NCI-H1417 (cell line): Measurements from ENCODE around the gene CEPT1.

Experiments
- DNase-seq, 3 experiments: peaks; one replicate each; lab custom pipeline; 2025; lab: John Stamatoyannopoulos, UW

Gene CEPT1

DNA sequence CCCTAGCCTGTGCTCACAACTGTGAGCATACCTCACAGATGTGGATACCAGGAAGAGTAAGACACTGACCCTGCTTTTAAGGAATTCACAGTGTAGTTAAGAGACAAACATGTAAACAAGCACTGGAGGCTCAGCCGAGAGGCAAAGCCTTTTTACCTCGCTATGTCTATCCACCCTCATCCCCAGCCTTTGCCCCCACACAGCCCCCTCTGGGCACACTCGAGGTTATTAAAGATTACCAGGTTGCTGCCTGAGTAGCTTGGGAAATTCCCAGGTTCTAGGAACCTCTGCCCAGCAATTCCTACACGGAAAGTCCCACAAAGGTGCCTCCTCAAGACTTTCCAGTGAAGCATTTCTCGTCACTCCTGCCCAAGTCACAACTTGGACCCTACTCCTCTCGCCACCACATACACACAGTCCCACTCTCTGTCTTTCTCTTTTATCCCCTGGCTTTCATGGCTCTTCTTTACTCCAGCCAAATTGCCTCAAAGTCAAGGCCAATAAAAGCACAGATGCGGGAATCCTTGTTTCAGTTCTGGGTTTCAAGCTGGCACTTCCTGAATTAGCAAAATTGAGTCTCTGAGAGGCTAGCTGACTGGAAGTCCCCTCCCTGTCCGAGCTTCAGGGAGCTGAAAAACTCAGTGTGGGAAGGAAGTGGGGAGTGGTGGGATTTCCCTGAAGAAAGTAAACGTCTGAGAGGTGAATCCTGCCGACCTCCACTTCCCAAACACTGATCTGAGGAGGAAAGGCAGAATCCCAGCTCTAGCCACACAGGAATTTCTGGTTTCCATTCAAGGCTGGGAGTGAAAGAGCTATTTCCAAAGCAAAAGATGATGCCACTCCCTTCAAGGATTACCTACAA, 52.9 kb downstream of the CEPT1 start:
- no peak for DNase-seq

DNA sequence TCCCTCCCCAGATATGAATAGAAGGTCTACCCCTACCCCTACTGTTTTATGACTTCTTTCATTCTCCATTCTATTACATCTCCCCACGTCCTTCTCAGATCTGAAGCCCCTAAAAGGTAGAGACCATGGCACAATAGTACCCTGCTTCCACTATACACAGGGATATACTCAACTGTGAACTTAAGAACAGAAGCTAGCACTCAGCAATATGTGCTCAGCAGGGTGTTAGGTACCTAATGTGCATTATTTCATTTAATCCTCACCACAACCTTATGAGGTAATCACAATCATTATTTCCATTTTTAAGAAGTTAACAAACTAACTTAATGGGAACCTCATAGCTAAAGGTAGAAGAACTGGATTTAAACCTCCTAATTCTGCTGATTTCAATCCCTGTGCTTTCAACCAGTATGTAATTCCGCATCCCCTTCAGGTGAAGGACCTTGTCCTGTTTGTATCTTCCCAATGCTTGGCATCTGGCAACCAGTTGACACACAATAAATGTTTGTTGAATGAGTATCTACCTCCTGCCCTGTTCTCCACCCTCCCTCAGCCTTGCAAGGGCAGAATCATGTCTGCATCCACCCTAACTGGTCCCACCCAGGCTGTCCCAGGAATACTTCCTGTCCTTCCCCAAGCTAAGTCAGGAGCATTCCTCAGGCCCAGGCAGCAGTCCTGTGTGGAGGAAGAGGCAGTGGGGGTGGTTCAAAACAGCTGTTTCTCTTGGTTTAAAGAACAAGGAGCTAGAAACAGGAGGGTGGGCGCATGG, 53.9 kb downstream of the CEPT1 start:
- no peak for DNase-seq

DNA sequence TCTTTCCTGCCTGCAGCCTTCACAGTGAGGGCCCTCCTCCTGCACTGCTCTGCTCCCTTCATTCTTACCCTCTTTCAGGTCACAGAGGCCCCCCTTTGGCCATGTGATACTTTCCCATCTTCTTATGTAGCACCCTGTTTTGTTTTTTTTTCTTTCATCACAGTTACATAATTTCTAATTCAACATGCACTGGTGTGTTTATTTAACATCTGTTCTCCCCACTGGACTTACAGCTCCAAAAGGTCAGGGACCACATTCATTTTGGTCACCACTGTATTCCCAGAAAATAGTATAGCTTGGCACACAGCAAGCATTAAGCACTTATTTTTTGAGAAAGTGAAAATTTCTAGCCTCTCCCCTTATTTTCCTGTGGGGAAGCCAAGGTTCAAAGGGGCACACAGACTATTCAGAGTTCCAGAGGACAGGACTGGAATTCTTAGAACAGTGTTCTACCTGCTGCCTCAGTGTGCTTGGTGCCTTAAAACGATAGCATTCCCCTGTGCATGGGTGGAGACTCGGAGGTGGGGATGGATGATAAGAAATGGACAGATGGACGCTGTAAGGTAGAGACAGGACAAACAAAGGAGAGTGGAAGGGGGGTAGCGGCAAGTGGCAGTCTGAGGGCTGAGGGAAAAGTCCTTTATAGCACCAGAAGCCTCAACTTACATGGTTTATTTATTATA, 55.1 kb downstream of the CEPT1 start:
- DNase-seq: no peak

DNA sequence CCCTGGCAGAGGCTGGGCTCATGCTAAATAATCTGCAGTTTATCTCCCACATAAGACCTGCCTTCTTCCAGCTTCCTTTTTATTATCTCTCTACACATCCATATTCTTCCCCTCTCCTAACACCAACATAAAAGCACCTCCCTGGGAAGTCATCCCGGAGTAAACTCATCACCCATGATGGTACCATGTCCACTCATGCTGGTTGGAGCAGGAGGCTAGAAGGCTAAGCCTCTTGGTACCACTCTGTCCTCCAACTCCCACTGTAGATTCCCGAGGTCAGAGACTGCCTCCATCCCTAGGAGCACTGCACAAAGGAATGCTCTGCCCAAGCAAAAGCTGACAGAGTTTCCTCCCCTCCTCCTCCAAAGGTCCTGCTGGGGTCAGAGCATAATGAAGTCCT, 56.2 kb downstream of the CEPT1 start:
- no peak for DNase-seq

DNA sequence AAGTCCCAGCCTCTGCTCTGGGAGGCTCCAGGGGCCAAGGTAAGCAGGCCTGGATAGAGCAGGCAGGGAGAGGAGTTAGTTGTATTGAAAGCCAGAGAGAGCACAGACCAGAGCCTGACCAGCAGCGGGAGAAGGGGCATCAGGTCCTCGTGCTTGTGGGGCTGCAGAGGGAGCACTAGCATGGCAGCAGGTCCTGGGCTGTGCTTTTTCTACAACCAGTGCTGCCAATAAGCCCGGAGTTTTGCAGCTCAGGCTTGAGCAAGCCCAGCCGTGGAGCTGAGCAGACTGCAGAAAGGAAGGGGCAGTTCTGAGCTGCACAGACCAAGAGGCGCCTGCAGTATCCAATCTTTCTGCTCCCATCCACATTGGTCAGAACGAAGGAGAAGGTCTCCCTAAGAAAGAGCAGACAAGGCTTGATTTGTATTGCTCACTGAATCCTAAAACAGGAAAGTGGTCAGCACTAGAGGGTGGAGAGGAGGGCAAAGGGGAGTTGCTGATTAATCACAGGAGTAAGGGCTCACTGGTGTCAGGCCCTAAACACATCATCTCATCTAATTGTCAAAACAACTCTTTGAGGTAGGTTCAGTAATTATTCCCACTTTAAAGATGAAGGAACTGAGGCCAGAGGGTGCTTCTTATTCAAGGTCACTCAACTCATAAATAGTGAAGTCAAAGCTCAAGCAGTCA, 57.7 kb downstream of the CEPT1 start:
- no peak for DNase-seq

DNA sequence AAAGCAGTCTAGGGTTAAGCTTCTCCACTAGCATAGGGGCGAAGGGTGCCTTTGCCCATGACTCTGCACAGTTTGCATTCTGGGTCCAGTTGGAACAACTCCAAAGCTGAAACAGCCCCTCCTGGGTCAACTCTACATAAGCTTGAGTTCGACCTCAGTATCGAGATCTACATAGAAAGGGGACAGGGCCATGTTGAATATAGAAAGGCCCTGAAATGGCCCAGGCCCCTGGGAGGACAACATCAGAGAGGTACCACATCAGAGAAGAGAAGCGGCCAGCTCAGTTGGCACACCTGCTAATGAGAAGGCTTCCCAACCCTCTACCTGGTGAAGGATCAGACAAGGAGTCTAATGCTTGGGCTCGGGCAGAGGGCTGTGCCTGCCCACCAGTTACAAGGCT, 58.8 kb downstream of the CEPT1 start:
- no peak for DNase-seq

DNA sequence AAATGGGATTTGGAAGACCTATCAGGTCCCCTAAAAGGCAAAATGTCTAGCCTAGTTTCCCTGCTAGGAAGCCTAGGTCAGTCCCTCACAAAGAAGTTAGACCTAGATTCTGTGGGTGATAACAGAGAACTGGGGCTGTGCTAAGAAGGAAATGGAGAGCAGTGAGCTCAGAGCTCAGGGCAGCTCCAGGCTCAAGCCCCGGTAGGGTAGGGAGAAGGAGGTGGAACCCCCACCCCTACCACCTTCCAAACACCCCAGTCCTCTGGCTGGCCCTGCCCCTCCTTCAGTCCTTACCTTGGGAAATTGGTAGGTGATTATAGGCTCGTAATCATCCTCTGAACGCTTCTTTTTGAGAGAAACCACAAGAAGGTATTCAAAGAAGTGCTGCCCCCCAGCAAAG, 59.3 kb downstream of the CEPT1 start:
- DNase-seq: no peak

DNA sequence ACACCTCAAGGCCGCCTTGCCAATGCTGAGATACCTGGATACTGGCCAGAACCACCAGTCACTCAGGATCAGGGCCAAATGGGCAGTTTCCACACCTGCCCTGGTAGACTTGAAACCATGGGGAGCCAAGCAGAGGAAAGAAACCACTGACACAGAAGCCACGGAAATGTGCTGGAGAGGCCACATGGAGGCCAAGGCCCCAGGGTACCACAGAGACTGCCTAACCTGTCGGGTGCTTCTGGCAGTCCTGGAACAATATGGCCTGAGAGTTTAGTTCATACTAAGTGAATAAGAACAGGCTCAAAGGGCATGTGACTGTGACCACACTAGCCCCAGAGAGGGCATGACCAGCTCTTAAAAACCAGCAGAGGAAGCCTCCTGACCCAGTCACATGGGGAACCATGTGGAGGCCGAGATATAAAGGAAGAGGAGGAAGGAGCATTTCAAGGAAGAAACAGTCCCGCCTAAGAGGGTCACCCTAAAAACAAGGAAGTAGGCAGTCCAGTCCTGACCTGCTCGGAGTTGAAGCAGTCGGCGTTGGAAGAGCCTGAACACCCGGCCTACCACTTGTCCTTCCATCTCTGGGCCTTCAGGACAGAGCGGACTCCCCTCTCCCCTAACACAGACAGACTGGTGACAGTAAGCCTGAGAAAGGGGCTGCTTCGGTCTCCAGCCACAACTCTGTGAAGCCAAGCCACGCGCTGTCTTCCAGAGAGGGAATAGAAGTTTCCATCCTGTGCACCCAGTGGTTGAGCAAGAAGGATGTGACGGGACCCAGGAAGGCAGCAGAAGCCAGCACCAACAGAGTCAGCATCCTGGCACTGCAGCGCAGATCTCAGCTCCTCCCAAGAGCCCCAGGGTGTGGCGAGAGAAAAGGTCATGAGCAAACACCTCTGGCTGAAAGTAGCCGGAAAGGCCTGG, 60.1 kb downstream of the CEPT1 start, which contains the start of gene DENND2D:
TSS of gene DENND2D (minus strand) at position 766 of the 921 bp plus-strand sequence. CDS start at position 579, 187 bp downstream.
- no peak for DNase-seq

DNA sequence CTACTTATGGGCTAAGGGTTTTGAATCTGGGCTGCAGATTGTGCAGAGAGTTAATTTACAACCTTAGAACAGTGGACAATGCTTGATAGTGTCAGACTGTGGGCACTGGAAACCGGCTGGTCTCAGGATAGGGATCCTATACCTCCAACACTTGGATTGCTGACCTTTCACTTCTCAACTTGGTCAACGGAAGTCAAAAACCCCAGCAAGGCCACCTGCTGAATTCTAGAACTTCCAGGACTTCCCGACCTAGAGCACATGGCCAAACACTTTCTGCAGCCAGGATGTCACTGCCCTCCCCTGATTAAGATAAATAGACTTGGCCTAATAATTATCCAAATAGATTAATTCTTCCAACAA, 60.8 kb downstream of the CEPT1 start:
- no peak for DNase-seq

DNA sequence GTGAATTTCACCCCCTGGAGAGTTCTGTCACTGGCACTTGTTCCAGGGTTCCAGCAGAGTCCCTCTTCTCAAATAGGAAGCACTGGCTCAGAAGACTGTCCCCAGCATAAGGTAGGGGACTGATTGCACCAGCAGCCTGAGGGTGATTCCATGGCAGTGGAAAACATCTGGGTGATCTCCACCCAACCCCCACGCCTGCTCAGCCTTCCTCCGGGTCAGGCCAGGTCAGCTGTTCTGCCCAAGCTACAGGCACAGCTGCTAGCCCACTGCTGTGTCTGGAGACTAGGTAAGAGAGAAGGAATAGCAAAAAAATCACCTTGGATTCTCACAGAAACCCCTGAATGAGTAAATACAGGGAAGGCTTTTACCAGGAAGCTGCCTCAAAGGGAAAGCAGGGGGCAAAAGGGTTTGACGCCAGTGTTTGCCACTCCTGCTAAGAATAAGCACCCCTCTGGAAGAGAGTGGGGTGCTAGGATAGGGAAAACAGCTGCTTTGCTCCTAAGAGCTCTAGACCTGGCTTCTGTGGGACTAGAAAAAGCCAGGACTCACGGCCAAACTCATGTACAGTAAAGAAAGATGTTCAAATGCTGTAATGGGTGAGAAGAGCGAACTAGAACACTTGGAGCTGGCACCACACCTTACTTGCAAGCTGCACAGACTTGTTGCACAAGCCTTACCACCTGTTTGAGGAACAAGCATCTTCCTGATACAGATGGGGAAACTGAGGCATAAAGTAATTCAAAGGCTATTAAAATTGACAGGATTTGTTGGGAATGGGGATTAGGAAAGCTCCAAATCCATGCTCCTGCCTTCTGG, 61.5 kb downstream of the CEPT1 start:
- no peak for DNase-seq

DNA sequence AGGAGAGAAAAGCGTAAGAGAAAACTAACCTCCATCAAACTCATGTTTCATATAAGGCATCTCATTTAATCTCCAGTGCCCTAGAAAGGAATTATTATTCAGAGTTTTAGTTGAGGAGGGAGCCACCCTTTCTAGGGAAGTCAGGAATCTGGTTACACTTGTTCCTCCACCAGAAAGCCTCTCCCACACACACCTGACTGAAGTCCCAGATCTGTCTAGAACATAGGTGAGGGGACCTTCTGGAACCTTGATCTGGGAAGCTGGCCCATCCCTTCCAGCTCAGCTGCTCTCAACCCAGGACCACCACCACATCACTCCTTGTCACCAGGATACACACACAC, 62.3 kb downstream of the CEPT1 start:
- no peak for DNase-seq

DNA sequence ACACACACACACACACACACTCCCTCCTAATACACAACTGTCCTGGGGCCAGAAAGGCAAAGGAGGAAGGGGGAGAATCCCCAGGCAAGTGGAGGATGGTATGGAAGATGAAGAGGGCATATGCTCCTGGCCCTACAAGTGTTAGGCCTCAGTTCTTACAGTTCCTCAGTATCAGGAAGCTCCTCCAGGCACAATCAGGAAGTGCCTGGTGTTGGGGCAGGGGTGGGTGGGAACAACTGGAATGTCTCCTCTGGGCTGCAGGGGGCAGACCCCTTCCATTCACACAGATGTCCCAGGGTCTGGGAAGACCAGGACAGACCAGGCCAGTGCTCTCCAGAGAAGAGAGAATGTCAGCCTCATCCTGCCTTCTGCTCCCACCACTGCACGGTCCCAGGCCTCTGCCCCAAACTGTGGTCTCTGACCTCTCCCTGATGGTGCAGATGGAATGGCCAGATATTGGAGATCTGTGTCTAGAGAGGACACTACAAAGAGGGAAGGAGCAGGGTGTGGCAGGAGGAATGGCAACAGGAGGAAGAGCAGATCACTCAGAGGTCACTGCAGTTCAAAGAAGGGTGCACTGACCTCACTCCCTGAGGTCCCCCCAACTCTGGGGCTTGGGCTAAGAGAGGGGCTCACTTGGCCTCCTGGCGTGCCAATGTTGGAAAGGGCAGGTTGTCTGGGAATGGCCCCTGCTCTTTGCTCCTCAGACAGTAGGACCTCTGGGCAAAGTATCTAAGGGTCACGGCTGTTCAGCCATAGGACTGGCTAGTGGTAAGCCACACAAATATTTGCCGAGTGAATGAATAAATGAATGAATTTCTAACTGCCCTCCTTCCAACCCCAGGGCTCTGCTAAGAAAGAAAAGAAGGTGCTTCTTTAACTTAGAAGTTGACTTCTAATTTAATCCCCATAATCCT, 62.9 kb downstream of the CEPT1 start:
- DNase-seq: no peak

DNA sequence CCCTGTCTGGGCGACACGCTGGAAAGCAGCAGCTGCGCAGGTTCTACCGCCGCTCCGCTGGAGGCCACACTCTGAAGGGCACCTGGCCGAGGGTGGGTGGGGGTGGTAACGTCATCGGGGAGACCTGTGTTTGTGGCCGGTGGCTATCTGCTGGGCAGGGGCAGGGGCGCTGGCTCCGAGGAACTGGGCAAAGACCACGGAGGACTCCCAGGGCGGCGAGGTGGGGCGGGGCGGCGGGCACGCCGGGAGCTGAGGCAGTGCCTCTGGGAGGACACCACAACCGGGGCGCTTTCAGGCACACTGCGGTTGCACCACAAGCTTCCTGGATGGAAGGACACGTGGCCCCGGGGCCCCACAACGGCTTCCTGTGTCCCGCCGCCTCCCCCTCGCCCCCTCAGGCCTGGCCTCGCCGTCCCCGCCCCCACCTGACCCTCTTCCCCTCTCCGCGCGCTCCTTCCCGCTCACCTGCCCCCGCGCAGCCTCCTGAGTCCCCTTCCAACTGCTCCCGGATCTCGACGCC, 63.7 kb downstream of the CEPT1 start:
- peak; percentile 31 to 79 (median 72) for DNase-seq

DNA sequence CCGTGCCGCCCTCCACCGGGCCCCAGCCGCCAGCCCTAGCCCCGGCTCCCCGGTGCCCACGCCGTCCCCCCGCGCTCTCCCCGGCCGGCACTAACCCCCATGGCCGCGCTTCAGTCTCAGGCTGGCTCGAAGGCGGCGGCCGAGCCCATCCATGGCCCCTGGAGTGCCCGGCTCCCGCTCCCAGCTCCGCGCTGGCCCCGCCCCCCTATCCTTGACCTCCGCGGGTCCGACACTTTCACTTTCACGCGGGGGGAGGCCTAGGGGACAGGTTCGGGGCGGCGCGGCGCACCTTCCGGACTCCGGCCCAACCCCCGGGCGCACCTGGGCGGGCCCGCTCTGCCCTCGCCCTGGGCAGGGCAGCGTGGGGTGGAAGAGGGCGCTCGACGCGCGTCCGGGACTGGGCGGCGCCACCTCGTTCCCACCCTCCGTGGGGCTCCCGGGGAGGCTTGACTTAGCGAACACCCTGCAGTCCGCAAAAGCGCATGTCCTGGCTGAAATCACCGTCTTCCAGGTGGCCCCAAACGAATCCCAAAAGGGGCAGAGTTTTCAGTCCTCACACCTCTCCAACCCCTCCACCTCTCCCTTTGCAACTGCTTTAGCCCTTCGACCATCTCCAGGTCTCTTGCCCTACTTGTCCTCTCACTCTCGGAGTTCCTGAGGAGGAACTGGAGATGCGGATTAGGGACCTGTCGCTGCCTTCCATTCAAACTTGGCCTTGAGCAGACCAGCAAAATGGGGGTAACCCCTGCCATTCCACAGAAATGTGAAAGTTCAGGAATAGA, 64.4 kb downstream of the CEPT1 start:
- peak in 2 of 3 experiments; percentile 72 to 80 for DNase-seq

DNA sequence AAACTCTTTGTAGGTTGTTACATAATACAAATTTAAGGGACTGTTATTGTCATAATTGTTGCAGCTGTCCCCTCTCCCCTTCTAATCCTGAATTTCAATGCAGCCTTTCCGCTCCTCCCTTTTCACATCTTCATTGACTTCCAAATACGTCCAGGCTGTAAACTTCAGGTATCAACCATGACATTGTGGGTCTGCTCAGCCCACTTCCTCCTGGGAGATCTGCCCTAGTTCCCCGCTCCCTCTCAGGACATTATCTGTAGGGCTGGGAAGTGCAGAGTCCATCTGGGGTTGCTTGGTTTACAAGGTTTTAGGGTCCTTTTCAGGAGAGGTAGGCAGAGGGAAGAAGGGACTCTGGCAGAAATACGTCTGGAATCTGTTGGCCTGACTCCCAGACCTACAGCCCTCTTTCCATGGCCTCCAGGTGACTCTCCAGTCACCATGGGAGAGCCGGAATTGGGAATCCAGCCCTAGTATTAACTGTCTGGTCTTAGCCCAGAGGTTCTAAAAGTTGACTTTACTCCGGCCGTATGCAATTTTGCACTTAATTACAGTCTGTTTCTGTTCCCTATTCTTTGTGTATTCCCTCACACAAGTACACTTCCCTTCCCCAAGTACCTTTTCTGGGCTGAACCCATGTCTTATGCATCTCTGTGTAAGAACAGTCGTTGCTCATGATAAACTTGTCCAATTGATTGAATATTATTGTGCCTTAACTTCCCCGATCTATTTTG, 65.1 kb downstream of the CEPT1 start:
- no peak for DNase-seq

DNA sequence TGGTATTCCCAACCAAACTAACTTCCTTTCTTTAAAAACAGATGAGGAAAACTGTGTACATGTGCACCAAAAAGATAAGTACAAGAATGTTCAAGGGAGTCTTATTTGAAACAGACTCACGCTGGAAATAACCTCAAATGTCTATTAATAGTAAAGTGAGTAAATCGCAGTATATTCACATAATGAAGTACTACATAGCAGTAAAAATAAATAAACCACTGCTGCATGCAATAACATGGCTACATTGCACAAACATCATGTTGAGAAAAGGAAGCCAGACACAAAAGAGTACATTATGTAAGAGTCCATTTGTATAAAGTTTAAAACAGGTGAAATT, 65.7 kb downstream of the CEPT1 start:
- no peak for DNase-seq

DNA sequence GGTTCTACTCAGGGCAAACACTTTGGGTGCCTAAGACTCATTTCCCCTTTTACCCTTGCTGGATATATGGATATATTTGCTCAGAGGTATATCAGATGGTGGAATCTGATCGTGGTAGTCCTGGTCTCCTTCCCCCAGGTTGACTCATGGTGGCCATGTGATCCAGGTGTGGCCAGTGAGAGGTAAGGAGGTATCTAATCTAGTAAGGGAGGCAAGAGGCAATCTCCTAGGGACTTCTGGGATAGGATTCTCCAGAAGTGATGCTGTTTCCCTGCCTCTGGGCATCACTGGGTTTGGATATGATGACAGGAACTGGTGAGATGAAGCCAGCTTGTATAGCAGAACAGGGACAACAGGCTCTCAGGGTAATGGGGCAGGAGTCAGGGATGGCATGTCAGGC, 68.9 kb downstream of the CEPT1 start:
- DNase-seq: no peak

DNA sequence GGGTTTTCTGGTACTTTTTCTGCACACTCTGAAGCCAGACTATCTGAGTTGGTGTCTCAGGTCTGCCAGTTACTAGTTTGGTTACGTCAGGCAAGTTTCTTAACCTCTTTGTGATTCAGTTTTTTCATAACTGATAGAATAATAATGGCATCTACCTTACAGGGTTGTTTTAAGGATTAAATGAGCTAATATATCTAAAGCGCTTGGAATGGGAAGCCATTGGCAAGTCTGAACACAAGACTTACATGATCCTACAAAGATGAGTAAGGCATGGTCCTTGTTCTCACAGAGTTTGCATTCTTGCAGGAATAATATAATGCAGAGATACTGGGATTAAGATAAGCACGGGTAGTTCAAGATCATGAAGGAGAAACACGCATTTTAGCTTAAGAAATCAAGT, 69.6 kb downstream of the CEPT1 start:
- no peak for DNase-seq
